HG03060 (cell line): ENCODE results near the gene PDCD2.
A peak's percentile ranks its signal among the peaks of the same experiment; 100 is the strongest.
"Not testable (repeated sequence)": the region's sequence is repeated elsewhere in the genome, so short reads cannot be mapped to it uniquely, and the experiment has no call there.

ENCODE experiments used
- ATAC-seq: cut with Tn5 transposase; IDR thresholded peaks from one replicate; pipeline ENCODE4 v1.9.1; 2021; ENCODE audit warnings: low read depth, moderate number of reproducible peaks; ENCODE audit not compliant: unreplicated experiment

PDCD2 gene

DNA sequence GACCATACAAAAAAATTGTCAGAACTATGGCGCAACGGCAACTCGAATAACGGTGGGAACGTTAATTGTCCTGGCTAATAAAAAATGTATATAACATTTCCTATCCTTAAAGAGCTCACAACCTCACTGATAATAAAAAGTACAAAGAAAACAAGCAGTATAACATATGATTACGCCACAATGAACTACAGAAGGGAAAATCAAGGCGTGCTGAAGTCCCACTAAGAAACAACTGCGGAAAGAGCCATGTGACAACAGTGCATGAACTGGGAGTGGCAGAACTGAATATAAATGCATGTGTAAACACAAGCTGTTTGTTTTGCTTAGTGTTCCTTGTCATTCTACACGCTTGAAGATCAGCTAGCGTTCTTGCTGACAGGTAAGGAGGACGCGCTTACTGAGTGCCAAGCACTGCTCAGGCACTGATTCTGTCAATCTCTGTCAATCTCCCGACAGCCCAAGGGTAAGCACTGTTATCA is 30.9 kb downstream of the PDCD2 start:
- peak; percentile 17 for ATAC-seq

DNA sequence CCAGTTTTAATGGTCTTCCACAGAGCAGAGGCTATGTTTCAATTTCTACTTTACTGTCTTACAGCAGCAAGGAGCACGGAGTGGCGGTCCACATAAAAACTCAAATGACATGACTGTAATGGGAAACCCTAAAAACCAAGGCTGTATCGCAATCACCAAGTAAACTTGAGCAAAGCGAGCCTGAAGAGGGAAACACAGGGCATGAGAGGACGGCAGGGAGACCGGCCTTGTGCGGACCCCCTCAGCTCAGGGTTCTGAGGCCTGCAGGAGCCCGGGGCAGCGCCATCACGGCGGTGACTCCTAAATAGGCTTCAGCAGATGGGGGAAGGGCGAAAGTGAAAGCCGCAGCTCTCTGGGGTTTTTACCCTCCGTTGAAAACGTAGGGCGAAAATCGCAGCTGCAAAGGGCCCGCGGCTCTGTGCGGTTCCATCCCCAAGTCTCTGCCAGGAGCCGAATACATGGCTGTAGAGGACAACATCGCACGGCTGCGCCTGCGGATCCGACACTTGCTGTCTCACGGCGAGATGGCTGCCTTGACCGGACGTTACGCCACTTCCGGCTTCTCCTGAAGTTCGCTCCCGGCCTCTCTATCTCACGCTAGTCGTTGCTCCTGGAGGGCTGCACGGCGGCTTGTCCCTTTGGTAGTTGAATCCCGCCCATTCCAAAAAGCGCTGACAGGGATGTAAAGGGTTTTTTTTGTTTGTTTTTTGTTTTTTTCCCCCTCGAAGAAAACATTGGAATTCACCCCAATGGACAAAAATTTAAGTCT is 31.5 kb downstream of the PDCD2 start, which contains the start of gene PSMB1:
PSMB1 (minus strand) TSS at position 543 of the 769 bp plus-strand sequence; CDS start at position 478, 65 bp downstream.
- peak; percentile 25 for ATAC-seq

DNA sequence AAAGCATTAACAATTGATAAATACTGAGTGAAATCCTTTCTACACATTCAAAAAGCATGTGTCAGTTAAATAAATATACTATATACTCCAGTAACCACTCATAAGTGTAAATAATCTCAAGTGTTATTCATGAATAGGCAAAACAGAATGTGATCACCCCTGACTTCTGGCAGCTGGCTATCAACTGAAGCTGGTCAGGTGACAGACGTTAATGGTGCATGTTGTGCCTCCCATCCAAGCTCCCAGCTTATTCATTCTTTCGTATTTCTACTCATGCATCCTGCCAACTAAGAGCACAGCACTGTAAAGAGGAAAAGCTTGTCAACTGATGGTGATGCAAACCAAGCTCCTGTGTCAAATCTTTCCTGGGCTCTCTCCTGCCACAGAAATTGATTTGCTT is 39.0 kb downstream of the PDCD2 start:
- ATAC-seq, result no peak

DNA sequence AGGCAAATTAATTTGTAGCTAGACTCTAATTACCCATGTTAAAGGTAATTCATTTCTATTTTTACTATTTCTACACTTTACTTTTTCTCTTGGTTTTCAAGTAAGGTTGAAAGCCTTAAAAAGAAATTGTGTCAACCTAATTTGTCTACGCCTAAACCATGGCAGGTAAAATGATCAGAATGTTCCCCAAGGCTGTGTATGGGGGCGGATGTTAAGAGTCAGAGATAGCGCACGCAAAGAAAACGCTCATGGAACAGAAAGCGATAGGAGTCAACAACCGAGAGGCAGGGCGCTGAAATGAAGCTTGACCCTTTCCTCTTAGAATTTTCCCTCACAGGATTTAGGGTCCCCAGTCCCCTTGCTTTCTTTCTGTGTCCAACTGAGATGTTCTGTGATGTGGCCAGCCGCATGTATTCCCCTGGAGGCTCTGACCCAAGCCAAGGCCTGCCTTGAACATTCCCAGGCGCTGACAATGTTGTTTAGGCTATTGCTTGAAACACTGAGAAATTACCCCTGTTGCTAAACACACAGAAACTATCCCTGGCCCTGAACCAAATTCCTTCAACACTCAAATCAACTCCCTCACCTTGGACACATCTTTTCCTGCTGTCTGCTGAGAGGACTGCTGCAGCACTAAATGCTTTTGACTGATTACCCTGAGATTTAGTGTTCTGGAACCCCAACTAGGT is 42.3 kb downstream of the PDCD2 start:
- ATAC-seq, result no peak

DNA sequence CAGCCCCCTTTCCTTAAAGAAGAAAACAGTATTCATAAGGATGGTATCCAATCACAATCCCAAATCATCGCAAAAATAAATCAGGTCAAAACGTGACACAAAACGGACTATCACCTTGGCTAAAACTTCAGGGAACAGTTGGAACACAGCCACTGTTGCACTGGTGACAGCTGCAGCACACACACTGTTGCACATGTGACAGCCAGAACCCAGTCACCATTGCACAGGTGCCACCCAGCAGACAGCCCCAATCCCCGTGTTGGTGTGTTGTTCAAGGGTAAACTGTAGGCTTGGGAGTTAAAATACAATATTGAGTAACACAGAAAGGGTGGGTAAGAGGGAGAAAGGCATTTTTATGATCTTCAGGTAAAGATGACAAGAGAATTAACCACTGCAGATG is 47.1 kb downstream of the PDCD2 start:
- no peak for ATAC-seq

DNA sequence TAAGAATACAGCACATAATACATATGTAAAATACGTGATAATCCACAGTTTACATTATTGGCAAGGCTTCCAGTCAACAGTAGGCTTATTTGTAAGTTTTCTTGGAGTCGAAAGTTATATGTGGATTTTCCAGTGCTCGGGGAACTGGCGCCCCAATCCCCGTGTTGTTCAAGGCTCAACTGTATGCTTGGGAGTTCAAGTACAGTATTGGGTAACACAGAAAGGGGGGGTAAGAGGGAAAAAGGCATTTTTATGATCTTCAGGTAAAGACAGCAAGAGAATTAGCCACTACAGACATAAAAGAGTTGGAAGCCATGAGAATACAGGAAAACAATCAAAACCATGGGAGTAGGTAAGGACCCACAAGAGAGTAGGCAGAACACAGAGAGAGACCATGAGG is 47.8 kb downstream of the PDCD2 start:
- ATAC-seq, result no peak

DNA sequence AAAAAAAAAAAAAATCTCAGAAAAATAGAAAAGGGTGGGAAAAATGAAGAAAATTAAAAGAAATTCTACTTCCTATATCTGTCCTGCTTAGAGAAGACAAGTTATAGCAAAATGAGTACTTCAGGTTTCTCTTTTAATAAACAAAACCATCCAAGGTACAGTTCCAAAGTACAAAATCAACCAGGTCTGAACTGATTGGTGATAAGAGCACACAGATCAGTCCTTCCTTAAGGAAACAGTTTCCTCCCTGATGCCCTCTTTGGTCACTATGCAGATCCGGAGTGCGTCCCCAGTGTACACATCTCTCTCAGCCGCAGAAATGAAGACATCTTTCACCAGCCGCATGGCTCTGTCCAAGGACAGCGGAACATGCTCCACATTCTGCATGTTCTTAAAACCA is 49.4 kb downstream of the PDCD2 start:
- ATAC-seq, result no peak

DNA sequence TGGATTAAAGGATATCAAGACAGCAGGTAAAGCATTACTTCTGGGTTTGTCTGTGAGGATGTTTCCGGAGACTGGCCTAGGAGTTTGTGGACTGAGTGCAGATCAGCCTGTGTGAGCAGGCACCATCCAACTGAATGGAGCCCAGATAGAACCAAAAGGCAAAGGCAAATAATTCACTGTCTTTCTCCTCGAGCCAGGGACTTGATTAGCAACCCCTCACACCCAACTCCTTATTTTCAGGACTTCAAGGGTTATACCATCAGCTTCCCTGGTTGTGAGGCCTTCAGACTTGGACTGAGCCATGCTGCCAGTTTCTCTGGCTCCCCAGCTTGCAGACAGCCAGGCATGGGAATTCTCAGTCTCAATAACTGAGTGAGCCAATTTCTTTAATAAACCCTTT is 50.6 kb downstream of the PDCD2 start:
- ATAC-seq, result no peak

DNA sequence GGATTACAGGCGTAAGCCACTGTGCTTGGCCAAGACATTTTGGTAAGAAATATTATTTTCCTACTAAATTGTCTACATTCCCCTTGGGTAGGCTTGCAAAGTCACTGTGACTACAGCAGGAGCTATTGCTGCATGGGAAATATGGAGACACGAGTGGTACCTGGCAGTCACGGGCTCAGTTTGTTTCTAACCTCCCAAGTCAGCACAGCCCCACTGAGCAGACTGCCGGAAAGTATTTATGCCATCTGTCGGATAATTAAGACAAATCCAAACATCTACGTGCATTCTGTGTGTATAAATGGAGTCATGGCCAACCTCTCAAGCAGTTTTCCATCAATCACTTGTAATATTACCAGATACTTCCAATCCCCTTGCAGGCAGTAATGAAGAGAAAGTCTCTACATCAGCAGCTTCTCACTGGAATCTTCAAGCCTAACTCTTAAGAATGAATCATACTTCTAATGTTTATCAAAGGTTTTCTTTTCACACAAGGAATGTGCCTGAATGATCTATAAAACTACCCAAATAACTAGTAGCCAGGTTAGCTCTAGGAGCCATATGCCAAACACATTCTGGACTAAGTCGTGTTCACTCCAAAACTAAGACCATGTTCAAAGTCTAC is 51.5 kb downstream of the PDCD2 start:
- ATAC-seq, result no peak

DNA sequence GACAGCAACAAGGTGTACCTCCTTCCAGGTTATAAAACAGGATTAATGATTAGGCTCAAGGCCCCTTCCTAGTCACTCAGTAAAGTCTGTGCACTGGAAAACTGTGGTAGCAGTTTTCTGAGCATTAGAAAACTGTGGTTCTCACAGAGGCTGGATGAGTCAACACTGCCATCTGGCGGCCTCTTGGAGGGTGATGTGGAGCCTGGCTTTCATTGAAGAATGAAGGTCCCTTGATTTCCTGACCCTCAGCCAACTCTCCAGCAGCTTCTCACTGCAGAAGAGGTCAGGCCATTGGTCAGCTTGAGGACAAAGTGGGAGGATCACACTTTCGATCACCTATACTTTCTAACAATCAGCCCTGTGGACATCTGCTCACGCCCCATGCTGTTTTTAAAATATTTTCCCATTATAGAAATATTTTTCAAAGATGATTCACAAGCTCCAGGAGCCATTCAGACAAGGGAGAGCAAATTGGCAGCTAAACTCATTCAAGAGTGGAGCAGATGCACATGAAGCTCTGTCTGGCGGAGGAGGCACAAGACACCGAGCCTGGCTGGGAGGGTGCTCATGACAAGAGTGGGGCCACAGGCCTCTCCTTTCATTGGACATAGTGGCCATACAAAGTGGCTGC is 54.5 kb downstream of the PDCD2 start:
- ATAC-seq, result no peak

DNA sequence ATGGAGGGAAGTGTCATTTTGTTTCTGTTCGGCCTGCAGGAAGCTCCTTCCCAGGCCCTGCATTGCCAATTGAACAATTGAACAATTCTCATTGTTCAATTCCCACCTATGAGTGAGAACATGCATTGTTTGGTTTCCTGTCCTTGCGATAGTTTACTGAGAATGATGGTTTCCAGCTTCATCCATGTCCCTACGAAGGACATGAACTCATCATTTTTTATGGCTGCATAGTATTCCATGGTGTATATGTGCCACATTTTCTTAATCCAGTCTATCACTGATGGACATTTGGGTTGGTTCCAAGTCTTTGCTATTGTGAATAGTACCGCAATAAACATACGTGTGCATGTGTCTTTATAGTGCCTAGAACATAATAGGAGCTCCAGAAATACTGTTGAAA is 56.4 kb downstream of the PDCD2 start:
- ATAC-seq, result not testable (repeated sequence)

DNA sequence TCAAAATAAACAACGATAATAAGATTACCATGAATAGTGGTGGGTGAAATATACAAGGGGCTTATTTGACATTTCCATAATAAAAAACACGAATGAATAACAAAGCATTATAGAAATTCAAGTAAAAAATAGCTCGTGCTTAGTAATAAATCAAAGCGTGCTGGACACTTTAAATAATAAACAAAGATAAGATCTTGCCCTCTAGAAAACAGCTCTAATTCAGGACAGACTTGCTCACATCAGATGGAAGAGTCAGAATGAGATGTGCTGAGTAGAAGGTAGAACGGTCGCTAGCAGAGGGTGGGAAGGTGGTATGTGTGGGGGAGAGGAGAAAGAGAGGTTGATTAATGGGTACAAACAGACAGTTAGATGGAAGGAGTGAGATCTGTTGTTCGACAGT is 58.6 kb downstream of the PDCD2 start:
- no peak for ATAC-seq
